GM10266 (cell line): ENCODE data around the gene PAAF1.

Experiments
- DNase-seq: peaks from one replicate; pipeline ENCODE4 v3.0.0; 2012; ENCODE audit errors: extremely low spot score
- TF ChIP-seq, protein P1 (sequence below): IDR thresholded peaks from 2 replicates; pipeline ENCODE4 v1.5.1; 2012; ENCODE audit warnings: mild to moderate bottlenecking, low read depth; ENCODE audit not compliant: control insufficient read depth, insufficient read depth; ENCODE audit errors: missing control alignments

PAAF1 gene

DNA sequence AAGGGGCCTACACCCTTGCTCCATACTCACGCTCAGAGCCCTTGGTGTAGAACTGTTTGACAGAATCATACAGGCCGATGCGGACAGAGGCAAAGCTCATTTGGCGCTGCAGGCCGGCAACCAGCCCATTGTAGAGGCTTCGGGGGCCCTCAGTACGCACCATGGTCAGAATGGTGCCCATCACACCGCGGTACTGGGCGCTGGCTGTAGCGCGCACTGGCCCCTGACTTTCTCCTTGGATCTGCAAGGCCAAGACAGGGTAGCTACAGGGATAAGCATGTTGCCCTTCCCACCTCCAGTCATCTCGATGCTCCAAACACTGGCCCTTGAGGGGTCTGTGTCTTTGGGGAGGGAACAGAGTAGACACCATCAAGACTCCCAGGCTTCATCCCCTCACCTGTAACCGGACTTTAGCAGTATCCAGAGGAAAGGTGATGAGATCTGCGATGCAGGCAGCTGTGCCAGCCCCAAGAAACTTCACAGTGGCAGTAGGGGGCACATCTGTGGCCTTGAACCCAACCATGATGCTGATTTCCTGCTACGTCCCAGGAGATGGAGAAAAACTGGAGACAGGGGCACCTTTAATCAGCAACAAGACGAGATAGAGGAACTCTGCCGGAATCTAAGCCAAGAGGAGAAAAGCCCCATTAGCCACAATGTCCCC, 101.2 kb downstream of the PAAF1 start:
- TF ChIP-seq, protein P1, sequence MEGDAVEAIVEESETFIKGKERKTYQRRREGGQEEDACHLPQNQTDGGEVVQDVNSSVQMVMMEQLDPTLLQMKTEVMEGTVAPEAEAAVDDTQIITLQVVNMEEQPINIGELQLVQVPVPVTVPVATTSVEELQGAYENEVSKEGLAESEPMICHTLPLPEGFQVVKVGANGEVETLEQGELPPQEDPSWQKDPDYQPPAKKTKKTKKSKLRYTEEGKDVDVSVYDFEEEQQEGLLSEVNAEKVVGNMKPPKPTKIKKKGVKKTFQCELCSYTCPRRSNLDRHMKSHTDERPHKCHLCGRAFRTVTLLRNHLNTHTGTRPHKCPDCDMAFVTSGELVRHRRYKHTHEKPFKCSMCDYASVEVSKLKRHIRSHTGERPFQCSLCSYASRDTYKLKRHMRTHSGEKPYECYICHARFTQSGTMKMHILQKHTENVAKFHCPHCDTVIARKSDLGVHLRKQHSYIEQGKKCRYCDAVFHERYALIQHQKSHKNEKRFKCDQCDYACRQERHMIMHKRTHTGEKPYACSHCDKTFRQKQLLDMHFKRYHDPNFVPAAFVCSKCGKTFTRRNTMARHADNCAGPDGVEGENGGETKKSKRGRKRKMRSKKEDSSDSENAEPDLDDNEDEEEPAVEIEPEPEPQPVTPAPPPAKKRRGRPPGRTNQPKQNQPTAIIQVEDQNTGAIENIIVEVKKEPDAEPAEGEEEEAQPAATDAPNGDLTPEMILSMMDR, result no peak
- no peak for DNase-seq

DNA sequence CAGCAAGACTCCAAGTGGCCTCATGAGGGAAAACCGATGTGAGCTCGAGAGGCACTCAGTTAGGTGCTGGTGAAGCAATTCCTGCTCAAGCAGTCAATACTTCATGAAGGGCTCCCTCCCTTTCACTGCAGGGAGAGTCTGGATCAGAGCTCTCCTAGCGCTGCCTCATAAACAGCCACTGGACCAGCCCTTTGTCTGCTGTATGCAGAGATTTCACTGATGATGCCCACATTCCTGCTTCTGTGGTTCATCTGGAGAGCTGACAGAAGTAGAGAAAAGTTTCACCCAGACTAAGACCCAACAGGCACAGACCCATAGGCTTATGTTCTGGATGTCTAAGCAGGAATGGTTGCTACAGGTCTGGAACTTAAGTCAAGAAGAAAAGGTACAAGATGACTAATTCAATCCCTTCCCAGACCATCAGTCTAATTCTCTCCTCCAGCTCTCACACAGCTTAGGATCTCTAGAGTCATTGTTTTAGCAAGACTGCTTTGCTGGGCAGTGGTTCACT, 101.8 kb downstream of the PAAF1 start:
- TF ChIP-seq, protein P1, result no peak
- DNase-seq, result no peak

DNA sequence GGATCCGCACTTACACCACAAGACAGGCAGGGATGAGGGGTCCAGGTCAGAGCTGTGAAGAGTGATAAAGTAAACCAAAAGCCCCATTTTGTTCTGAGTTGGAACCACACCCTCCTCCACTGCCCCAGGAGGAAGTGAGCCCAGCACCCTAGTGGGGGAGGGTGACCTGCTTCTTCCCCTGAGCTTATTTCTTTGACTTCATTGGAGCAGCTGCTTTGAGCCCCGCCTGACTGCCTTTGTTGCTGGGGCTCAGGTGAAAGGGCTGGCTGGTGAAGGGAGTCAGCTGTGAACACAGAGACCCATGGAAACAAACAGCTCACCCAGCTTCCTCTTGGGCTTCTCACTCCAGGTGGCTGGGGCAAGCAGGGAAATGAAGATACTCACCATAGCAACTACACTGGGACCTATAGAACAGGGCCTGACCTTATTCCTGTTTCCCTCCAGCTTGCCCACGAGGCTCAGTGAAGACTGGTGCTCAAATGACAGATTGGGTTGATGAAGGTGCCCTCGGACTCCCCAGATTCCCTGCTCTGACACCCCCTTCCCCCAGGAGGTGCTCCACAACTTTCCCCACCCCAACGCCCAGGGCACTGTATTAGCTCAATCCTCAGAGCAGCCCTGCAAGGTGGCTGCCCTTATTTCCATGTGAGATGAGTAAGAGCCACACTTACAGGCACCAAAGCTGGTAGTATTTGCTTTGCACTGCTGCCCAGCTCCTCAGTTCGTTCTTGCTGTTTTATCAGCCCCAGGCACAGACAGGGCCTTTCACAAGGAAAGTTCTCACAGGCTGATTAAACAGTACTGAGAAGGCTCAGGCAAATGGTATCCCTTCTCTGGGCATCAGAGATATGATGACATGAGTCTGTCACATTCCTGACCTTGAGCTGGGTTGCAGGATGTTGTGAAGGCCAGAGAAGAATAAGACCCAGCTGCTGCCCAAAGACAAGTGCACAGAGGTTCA, 103.5 kb downstream of the PAAF1 start:
- TF ChIP-seq, protein P1, result no peak
- peak; percentile 85 for DNase-seq
